ENCODE results near the gene HSPE1. TPM values are rescaled to one million over a fixed set of nuclear protein-coding genes. Genes with fewer than 3 reads are reported as not detected.

HSPE1 gene
- total RNA-seq, 4 donors from 2014 or later: 3.4 to 151 (median 56.4) TPM

DNA sequence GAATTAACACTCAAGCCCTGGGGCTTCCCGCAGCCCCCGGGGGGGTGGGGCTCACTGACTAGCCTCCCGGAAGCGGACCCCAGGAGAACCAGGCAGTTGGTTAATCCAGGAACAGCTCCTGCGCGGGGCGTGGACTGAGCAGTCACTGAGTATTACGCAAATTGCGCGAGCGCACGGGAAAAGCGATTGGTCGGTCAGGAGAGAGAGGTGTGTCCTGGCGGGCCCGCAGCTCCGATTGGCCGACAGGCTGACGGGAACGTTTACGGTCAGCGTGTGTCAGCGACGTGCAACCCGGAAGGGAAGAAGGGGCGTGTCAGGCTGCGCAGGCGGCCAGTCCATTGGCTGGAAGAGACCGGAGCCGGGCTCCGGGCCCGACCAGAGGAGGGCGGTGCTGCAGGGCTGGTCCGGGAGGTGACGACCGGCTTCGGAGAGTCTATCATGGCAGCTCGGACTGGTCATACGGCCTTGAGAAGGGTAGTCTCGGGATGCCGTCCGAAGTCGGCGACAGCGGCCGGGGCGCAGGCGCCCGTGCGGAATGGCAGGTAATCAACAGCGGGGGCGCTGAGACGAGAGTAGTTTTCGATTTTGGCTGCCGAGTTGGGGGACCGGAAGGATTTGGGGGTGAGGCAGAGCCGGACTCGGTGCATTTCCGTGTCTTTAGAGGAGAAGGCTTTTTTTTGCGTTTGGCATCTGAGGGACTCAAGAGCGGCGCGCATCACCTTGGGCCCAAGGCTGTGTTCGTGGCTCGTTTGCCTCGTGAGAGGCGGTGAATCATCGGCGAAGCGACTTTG lies 46.9 kb upstream of the HSPE1 start, which contains the start of gene COQ10B:
TSS of gene COQ10B (plus strand) at position 430 of the 791 bp plus-strand sequence. CDS start at position 439, 9 bp downstream.
- Histone ChIP-seq H3K27me3 (no peaks in the 10 kb centered on the region), H3K4me3 (peak within 1 kb of the TSS; percentile 54 to 93 (median 88)), H3K9me3 (no peaks in the 10 kb centered on the region), H3K36me3 (no peaks in the 10 kb centered on the region), H3K27ac (peak within 1 kb of the TSS; percentile 93 to 100 (median 98)), H3K4me1 (peaks cover 10 to 33% (median 15%) of the 10 kb centered on the region in 4 donors)
- TF ChIP-seq POLR2A (IDR thresholded peaks at IDR 0.05) (peak; percentile 97), EP300 (IDR thresholded peaks at IDR 0.05; ENCODE audit: low read depth) (peak; percentile 64), POLR2AphosphoS5 (IDR thresholded peaks at IDR 0.05) (peak; percentile 88 to 94 (median 92))
- TF ChIP-seq, protein P1, sequence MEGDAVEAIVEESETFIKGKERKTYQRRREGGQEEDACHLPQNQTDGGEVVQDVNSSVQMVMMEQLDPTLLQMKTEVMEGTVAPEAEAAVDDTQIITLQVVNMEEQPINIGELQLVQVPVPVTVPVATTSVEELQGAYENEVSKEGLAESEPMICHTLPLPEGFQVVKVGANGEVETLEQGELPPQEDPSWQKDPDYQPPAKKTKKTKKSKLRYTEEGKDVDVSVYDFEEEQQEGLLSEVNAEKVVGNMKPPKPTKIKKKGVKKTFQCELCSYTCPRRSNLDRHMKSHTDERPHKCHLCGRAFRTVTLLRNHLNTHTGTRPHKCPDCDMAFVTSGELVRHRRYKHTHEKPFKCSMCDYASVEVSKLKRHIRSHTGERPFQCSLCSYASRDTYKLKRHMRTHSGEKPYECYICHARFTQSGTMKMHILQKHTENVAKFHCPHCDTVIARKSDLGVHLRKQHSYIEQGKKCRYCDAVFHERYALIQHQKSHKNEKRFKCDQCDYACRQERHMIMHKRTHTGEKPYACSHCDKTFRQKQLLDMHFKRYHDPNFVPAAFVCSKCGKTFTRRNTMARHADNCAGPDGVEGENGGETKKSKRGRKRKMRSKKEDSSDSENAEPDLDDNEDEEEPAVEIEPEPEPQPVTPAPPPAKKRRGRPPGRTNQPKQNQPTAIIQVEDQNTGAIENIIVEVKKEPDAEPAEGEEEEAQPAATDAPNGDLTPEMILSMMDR (IDR thresholded peaks at IDR 0.05): peak in 3 of 5 experiments; percentile 10 to 40 (median 29)
- intact Hi-C loops (cut with DNase I; ENCODE audit: low total_unique reads): no loop called here
- in situ Hi-C loops (cut with MboI; ENCODE audit: low pct_ligation_motif_present in 1 of 4, low pct_unique_long_range_greater_than_20kb in 1 of 4, low sequenced_read_pairs in 3 of 4): no loop called here
- 0% methylated on average over 69 of the region's 70 CpGs; no CpG with 5 or more reads in 1 of the 2 donors for WGBS, 2 donors (ENCODE audit: low coverage in 1 of 2)
- peak; percentile 99 for DNase-seq

DNA sequence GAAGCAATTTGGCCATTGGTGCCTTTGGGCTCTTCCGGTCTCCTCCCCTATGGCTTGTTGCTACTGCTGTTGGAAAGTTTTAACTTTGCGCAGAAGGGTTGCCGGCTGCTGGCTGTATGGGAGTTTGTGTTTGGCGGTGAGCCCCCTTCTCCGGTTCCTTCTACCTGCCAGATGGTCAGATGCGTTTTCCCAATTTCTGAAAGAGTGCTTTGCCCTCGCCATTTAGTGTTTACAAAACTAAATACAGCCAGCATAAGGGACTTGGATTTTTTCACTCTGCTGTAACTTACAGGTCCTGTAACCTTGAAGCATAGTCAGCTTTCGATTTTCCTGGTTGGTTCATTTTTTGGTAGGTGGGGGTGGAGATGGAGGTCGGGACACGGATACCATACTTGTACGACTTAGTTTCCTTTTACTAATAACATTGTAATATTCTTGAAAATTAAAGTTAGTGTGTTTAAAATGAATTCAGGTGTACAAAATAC lies 46.2 kb upstream of the HSPE1 start:
- peak overlapping the region; percentile 93 to 100 (median 98) for H3K27ac ChIP-seq
- intact Hi-C loops (cut with DNase I; ENCODE audit: low total_unique reads): no loop called here
- in situ Hi-C loops (cut with MboI; ENCODE audit: low pct_ligation_motif_present in 1 of 4, low pct_unique_long_range_greater_than_20kb in 1 of 4, low sequenced_read_pairs in 3 of 4): no loop called here
- DNase-seq: peak; percentile 77
- no peaks in the 10 kb centered on the region for H3K27me3 ChIP-seq
- no peaks in the 10 kb centered on the region for H3K36me3 ChIP-seq
- peaks cover 10 to 40% (median 17%) of the 10 kb centered on the region in 4 donors for H3K4me1 ChIP-seq
- peak overlapping the region; percentile 54 to 93 (median 88) for H3K4me3 ChIP-seq
- no peaks in the 10 kb centered on the region for H3K9me3 ChIP-seq
- TF ChIP-seq POLR2A (IDR thresholded peaks at IDR 0.05) (no peak), POLR2AphosphoS5 (IDR thresholded peaks at IDR 0.05) (peak in 2 of 3 donors; percentile 48 to 63)
- WGBS, 2 donors (ENCODE audit: low coverage in 1 of 2): 0 to 1% methylated on average over 6 to 11 of the region's 11 CpGs

GRCh38 chr2:197454923-197455322 lies 45.3 kb upstream of the HSPE1 start:
- WGBS, 2 donors (ENCODE audit: low coverage in 1 of 2): 75 to 76% methylated on average over 2 of the region's 2 CpGs
- no peak for DNase-seq
- H3K9me3 ChIP-seq: no peaks in the 10 kb centered on the region
- H3K36me3 ChIP-seq: no peaks in the 10 kb centered on the region
- peak overlapping the region in 2 of 4 donors; percentile 98 to 99 for H3K27ac ChIP-seq
- no peak for TF ChIP-seq POLR2A (IDR thresholded peaks at IDR 0.05)
- TF ChIP-seq, protein P1 (IDR thresholded peaks at IDR 0.05): no peak
- TF ChIP-seq EP300 (IDR thresholded peaks at IDR 0.05; ENCODE audit: low read depth): no peak
- no peak for TF ChIP-seq POLR2AphosphoS5 (IDR thresholded peaks at IDR 0.05)
- in situ Hi-C loops (cut with MboI; ENCODE audit: low pct_ligation_motif_present in 1 of 4, low pct_unique_long_range_greater_than_20kb in 1 of 4, low sequenced_read_pairs in 3 of 4): no loop called here
- peaks cover 10 to 49% (median 18%) of the 10 kb centered on the region in 4 donors for H3K4me1 ChIP-seq
- H3K4me3 ChIP-seq: peak overlapping the region in 2 of 4 donors; percentile 88 to 93
- intact Hi-C loops (cut with DNase I; ENCODE audit: low total_unique reads): no loop called here
- no peaks in the 10 kb centered on the region for H3K27me3 ChIP-seq

GRCh38 chr2:197455428-197455827 lies 44.8 kb upstream of the HSPE1 start:
- intact Hi-C loops (cut with DNase I; ENCODE audit: low total_unique reads) (no loop called here), in situ Hi-C loops (cut with MboI; ENCODE audit: low pct_ligation_motif_present in 1 of 4, low pct_unique_long_range_greater_than_20kb in 1 of 4, low sequenced_read_pairs in 3 of 4) (no loop called here)
- DNase-seq: no peak
- H3K4me1 ChIP-seq: peaks cover 10 to 54% (median 21%) of the 10 kb centered on the region in 4 donors
- WGBS, 2 donors (ENCODE audit: low coverage in 1 of 2): 87% methylated on average over 1 of the region's 1 CpG; no CpG with 5 or more reads in 1 of the 2 donors
- no peak overlapping the region for H3K4me3 ChIP-seq
- no peaks in the 10 kb centered on the region for H3K27me3 ChIP-seq
- H3K9me3 ChIP-seq: no peaks in the 10 kb centered on the region
- H3K36me3 ChIP-seq: peaks cover 0 to 4% (median 0%) of the 10 kb centered on the region in 4 donors
- no peak overlapping the region for H3K27ac ChIP-seq
- TF ChIP-seq, protein P1 (IDR thresholded peaks at IDR 0.05): no peak
- TF ChIP-seq POLR2AphosphoS5 (IDR thresholded peaks at IDR 0.05): no peak

Measured in transverse colon (tissue), 4 donors.